GM12801 (cell line): ENCODE results near the gene NMUR2.

Source experiments
- TF ChIP-seq, protein P1 (sequence below): IDR thresholded peaks from one replicate; pipeline ENCODE4 v1.5.1; 2011; ENCODE audit warnings: control low read depth; ENCODE audit not compliant: insufficient read length; ENCODE audit errors: extremely low read depth

NMUR2 gene, protein sequence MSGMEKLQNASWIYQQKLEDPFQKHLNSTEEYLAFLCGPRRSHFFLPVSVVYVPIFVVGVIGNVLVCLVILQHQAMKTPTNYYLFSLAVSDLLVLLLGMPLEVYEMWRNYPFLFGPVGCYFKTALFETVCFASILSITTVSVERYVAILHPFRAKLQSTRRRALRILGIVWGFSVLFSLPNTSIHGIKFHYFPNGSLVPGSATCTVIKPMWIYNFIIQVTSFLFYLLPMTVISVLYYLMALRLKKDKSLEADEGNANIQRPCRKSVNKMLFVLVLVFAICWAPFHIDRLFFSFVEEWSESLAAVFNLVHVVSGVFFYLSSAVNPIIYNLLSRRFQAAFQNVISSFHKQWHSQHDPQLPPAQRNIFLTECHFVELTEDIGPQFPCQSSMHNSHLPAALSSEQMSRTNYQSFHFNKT

DNA sequence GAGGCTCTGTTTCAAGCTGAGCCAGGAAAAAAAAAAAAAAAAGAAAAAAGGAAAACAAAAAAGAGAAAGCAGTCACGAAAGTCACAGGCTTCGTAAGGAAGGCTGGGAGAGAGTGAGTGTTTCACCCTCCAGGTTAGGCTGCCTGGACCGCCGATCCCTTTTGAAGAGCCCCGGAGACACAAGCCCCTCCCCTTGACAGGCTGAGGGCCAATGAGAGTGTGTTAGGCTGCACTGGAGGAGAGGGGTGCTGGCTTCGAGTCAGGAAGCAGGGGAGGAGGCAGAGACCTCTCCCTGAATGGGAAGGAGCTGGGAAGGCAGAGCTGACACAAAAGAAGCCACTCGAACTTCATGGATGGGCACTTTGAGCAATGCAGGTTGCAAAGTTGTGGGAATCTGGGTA, at the start of gene NMUR2:
TSS of gene NMUR2 (minus strand) at position 135 of the 400 bp plus-strand sequence. CDS start 166 bp downstream, outside the sequence.
- TF ChIP-seq, protein P1, sequence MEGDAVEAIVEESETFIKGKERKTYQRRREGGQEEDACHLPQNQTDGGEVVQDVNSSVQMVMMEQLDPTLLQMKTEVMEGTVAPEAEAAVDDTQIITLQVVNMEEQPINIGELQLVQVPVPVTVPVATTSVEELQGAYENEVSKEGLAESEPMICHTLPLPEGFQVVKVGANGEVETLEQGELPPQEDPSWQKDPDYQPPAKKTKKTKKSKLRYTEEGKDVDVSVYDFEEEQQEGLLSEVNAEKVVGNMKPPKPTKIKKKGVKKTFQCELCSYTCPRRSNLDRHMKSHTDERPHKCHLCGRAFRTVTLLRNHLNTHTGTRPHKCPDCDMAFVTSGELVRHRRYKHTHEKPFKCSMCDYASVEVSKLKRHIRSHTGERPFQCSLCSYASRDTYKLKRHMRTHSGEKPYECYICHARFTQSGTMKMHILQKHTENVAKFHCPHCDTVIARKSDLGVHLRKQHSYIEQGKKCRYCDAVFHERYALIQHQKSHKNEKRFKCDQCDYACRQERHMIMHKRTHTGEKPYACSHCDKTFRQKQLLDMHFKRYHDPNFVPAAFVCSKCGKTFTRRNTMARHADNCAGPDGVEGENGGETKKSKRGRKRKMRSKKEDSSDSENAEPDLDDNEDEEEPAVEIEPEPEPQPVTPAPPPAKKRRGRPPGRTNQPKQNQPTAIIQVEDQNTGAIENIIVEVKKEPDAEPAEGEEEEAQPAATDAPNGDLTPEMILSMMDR, result no peak

DNA sequence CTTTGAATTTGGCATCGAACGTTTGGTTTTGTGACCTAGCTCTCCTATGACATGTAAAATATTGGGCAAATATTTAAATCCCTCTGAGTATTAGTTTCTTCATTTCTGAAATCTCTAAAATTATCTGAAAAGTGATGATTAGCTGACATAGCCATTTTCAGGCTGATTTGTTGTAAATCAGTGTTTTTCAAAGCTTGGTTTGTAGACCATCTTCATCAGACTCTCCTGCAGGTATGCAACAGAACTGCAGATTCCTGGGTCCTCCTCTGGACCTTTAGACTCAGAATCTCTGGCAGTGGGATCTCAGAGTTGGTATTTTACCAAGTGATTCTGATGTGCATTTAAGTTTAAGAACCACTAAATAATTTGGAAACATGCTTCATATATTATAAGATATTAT, 38.9 kb upstream of the NMUR2 start:
- TF ChIP-seq, protein P1, result no peak

DNA sequence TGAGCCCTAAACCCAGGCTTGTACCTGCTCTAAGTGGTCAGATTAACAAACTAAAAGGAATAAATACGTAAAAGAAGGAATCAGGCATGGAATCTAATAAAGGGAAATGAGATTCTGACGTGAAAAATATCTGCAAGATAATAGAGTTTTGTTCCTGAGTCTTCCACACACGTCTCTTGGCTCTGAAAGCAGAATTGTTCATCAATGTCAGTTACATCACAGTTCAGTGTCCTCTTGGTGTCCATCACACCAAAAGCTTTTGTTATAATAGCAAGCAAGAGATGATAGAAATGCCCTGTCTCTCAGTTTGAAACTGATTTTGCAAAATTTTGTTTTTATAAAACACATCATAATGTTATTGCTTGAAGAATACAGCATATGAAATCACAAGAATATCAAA, 34.7 kb upstream of the NMUR2 start:
- TF ChIP-seq, protein P1, result no peak

DNA sequence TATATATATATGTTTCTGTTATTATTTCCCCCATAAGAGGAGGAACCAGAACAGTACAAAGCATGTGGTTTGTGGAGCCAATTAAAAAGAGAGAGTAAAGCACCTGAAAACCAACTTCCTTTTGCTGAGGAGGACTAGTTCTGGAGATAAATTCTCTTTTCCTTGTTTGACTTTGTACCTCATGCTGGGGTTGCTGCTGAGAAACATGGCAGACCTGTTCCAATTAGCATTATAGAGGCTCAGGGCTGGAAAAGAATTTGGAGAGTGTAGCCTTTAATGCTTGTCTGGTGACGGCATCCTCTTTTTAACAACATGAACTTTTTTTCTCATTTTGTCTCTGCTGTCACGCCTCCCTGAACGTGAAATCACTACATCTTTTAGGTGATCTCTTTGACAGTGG, 32.8 kb upstream of the NMUR2 start:
- TF ChIP-seq, protein P1, result no peak

DNA sequence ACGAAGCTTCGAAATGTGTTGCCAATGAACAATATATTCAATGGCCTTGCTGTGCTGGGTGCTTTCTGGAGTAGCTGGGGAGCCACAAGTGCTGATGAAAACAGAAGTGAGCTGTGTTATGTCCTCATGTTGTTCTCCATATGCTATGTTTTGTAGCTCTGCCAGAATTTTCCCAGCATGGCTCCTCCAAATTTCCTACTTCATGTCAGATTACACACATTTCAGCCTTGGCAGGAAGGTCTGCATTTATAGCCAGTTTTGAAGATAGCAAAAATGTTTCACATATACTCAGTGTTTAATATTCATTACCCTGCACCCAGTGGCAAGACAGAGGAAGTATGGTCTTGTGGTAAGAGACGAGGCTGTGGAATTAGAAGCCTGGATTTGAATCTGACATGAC, 22.6 kb upstream of the NMUR2 start:
- TF ChIP-seq, protein P1, result no peak

DNA sequence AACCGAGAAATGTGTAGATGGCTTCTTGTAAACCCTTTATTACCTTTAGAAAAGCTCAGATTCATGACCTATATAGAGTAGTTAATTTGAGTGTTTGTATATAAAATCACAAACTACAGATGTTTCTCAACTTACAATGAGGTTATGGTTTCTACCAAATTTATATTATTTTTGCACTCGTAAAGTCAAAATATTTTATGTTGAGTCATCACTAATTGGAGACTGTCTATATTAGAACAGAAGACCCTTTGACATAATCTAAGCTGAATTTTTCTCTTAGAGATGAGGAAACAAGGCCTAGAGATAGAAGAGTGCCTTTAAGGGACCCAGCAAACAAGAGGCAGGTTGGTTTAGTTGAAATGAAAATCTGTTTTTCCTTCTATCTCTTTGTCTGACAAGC, 20.0 kb upstream of the NMUR2 start:
- TF ChIP-seq, protein P1, result no peak

DNA sequence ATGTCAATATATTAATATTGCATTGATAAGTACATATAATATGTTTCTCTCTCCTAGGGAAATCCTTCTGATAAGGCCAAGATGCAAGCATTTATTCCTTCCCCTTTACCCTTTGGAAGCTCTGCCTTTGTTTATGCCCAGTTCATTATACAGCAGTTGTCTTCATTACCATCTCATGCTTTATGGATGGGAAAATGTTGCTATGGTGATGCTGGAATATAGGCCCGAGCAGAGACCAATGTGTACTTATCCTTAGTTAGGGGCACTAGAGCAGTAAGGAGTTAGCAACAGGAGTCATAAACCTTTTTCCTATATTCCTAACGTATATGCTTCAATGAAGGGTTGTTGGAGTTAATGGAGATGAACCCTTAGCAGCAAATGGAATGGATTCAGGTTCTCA, 19.4 kb upstream of the NMUR2 start:
- TF ChIP-seq, protein P1, result no peak
